Measurements from ENCODE around the gene DIO1. TPM values are rescaled to one million over a fixed set of nuclear protein-coding genes. Genes with fewer than 3 reads are reported as not detected.

Gene DIO1
- total RNA-seq, 4 donors from 2014 or later, result not detected

- Histone ChIP-seq H3K27me3 (no peaks in the 10 kb centered on the region), H3K27ac (peak within 1 kb of the TSS; percentile 87 to 94 (median 92)), H3K36me3 (no peaks in the 10 kb centered on the region), H3K4me1 (peaks cover 10 to 39% (median 19%) of the 10 kb centered on the region in 4 donors), H3K9me3 (no peaks in the 10 kb centered on the region), H3K4me3 (peak within 1 kb of the TSS; percentile 61 to 95 (median 77))
- peak; percentile 29 for TF ChIP-seq POLR2A (IDR thresholded peaks at IDR 0.05)
- TF ChIP-seq CTCF (IDR thresholded peaks at IDR 0.05), result peak in 1 of 5 experiments; percentile 45
- TF ChIP-seq POLR2AphosphoS5 (IDR thresholded peaks at IDR 0.05), result peak in 2 of 3 donors; percentile 4 to 21
- TF ChIP-seq EP300 (IDR thresholded peaks at IDR 0.05; ENCODE audit: low read depth), result no peak
- no peak for DNase-seq
- in situ Hi-C loops (cut with MboI; ENCODE audit: low pct_ligation_motif_present in 1 of 4, low pct_unique_long_range_greater_than_20kb in 1 of 4, low sequenced_read_pairs in 3 of 4), result loop anchor here in 1 of 4 donors (25.0 kb wide), 1 partner anchor 91 kb away; no protein-coding TSS in a partner anchor
- 4 to 8% methylated on average over 6 to 18 of the region's 58 CpGs for WGBS, 2 donors (ENCODE audit: low coverage in 1 of 2)
- intact Hi-C loops (cut with DNase I; ENCODE audit: low total_unique reads), result no loop called here
These were observed 52.5 kb downstream of the DIO1 start, which contains the start of gene LRRC42 for GRCh38 chr1:53946252-53947171. TSS of gene LRRC42 (plus strand) at chr1:53946350. CDS start at chr1:53952000, 5,650 bp downstream.

- H3K27me3 ChIP-seq, result no peaks in the 10 kb centered on the region
- H3K9me3 ChIP-seq, result no peaks in the 10 kb centered on the region
- DNase-seq, result no peak
- H3K4me3 ChIP-seq, result peak overlapping the region in 2 of 4 donors; percentile 73 to 81
- intact Hi-C loops (cut with DNase I; ENCODE audit: low total_unique reads) (no loop called here), in situ Hi-C loops (cut with MboI; ENCODE audit: low pct_ligation_motif_present in 1 of 4, low pct_unique_long_range_greater_than_20kb in 1 of 4, low sequenced_read_pairs in 3 of 4) (loop anchor here in 1 of 4 donors (25.0 kb wide), 1 partner anchor 90 kb away; no protein-coding TSS in a partner anchor)
- H3K4me1 ChIP-seq, result peaks cover 10 to 39% (median 19%) of the 10 kb centered on the region in 4 donors
- peaks cover 0 to 6% (median 3%) of the 10 kb centered on the region in 4 donors for H3K36me3 ChIP-seq
- 65 to 66% methylated on average over 6 of the region's 6 CpGs for WGBS, 2 donors (ENCODE audit: low coverage in 1 of 2)
- H3K27ac ChIP-seq, result peak overlapping the region; percentile 87 to 94 (median 92)
- TF ChIP-seq POLR2AphosphoS5 (IDR thresholded peaks at IDR 0.05), result no peak
- no peak for TF ChIP-seq EP300 (IDR thresholded peaks at IDR 0.05; ENCODE audit: low read depth)
- no peak for TF ChIP-seq POLR2A (IDR thresholded peaks at IDR 0.05)
- no peak for TF ChIP-seq CTCF (IDR thresholded peaks at IDR 0.05)
These were observed 53.4 kb downstream of the DIO1 start for GRCh38 chr1:53947172-53947907.

- intact Hi-C loops (cut with DNase I; ENCODE audit: low total_unique reads), result no loop called here
- Histone ChIP-seq H3K4me3 (no peak overlapping the region), H3K27ac (peak overlapping the region in 1 of 4 donors; percentile 12)
These were observed 54.3 kb downstream of the DIO1 start for GRCh38 chr1:53948291-53948690.

More at GRCh38 chr1:53948291-53948690, 54.3 kb downstream of the DIO1 start:
- no peak for DNase-seq
- H3K27me3 ChIP-seq, result no peaks in the 10 kb centered on the region
- in situ Hi-C loops (cut with MboI; ENCODE audit: low pct_ligation_motif_present in 1 of 4, low pct_unique_long_range_greater_than_20kb in 1 of 4, low sequenced_read_pairs in 3 of 4), result loop anchor here in 1 of 4 donors (25.0 kb wide), 1 partner anchor 89 kb away; no protein-coding TSS in a partner anchor
- peaks cover 10 to 32% (median 19%) of the 10 kb centered on the region in 4 donors for H3K4me1 ChIP-seq
- H3K9me3 ChIP-seq, result no peaks in the 10 kb centered on the region
- TF ChIP-seq CTCF (IDR thresholded peaks at IDR 0.05) (no peak), POLR2AphosphoS5 (IDR thresholded peaks at IDR 0.05) (no peak)
- H3K36me3 ChIP-seq, result peaks cover 0 to 14% (median 3%) of the 10 kb centered on the region in 4 donors
- 93% methylated on average over 5 of the region's 5 CpGs for WGBS, 2 donors (ENCODE audit: low coverage in 1 of 2)

Measured in transverse colon (tissue), 4 donors.